ENCODE results near the gene MCCC1. TPM values are rescaled to one million over a fixed set of nuclear protein-coding genes. Genes with fewer than 3 reads are reported as not detected.
A peak's percentile ranks its signal among the peaks of the same experiment; 100 is the strongest.

MCCC1 gene
- total and polyA plus RNA-seq, 2 of the 13 experiments (the other 11 are each of a cell fraction or from before 2014, with no cell fraction given) = 11.7 to 30.1 TPM

DNA sequence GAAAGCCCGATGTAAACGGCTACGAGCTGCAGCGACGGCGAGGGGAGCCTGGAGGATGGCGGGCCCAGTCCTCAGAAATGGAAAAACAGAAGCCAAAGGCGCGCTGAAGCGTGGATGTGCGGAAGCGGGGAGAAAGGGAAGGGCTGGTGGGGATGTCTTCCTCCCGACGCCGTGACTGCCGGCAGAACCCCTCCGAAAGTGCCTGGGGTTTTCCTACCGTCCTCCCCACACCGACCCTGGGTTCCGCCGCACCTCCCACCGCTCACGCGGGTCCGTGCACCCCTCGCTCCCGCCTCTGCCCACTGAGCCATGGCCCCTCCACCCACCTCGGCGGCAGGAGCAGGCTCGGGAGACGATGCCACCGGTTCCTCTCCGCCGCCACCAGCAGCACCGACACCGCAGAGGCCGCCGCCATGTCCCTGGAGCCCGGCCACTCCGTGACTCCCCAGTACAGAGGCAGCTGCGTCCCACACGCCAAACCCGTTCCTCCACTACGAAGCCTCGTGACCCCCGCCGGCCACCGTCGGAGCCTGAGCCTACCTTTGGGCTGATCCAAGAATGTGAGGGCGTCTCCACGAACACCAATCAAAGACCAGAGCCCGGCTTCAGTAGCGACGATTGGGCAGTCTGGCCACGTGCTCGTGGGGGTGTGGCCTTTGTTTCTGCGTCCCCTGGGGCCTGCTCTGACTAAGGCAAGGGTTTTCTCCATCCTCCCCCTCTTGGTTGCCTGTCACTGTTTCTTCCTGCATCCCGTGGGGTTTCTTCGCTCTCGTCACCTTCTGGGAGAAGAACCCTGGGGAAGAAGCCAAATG is at the start of gene MCCC1 (continued):
- 0 out of 2 replicates have a peak, but pooled peaks have one; percentile 1 for TF ChIP-seq ZNF770 (CRISPR knock-in tag; IDR thresholded peaks at IDR 0.05)
- TF ChIP-seq ZNF253 (CRISPR knock-in tag; IDR thresholded peaks at IDR 0.05; ENCODE audit: borderline replicate concordance) = peak; percentile 57; the same call in 1 of the 2 replicates
- TF ChIP-seq ZSCAN30 (CRISPR knock-in tag; IDR thresholded peaks at IDR 0.05) = no peak
- peak; percentile 83 for TF ChIP-seq ZNF781 (CRISPR knock-in tag; IDR thresholded peaks at IDR 0.05; ENCODE audit: borderline replicate concordance, not compliant biosample characterization)
- no peak for TF ChIP-seq ATM (IDR thresholded peaks at IDR 0.05; ENCODE audit: borderline replicate concordance)
- 0 out of 2 replicates have a peak, but pooled peaks have one; percentile 14 for TF ChIP-seq ZNF563 (CRISPR knock-in tag; IDR thresholded peaks at IDR 0.05)
- TF ChIP-seq ADNP (CRISPR knock-in tag; IDR thresholded peaks at IDR 0.05) = no peak
- TF ChIP-seq, protein P1, sequence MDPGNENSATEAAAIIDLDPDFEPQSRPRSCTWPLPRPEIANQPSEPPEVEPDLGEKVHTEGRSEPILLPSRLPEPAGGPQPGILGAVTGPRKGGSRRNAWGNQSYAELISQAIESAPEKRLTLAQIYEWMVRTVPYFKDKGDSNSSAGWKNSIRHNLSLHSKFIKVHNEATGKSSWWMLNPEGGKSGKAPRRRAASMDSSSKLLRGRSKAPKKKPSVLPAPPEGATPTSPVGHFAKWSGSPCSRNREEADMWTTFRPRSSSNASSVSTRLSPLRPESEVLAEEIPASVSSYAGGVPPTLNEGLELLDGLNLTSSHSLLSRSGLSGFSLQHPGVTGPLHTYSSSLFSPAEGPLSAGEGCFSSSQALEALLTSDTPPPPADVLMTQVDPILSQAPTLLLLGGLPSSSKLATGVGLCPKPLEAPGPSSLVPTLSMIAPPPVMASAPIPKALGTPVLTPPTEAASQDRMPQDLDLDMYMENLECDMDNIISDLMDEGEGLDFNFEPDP (CRISPR knock-in tag; conservative IDR thresholded peaks at IDR 0.05) = no peak
- TF ChIP-seq CENPBD1 (CRISPR knock-in tag; IDR thresholded peaks at IDR 0.05; ENCODE audit: borderline replicate concordance, low read depth) = no peak
- TF ChIP-seq ZNF891 (CRISPR knock-in tag; IDR thresholded peaks at IDR 0.05) = peak; percentile 91; the same call in 1 of the 2 replicates
- TF ChIP-seq ZNF512 (CRISPR knock-in tag; IDR thresholded peaks at IDR 0.05) = no peak
- no peak for TF ChIP-seq ZNF619 (CRISPR knock-in tag; IDR thresholded peaks at IDR 0.05)
- 0 out of 2 replicates have a peak, but pooled peaks have one; percentile 37 for TF ChIP-seq ZNF775 (CRISPR knock-in tag; IDR thresholded peaks at IDR 0.05; ENCODE audit: borderline replicate concordance)
- TF ChIP-seq, protein P2, sequence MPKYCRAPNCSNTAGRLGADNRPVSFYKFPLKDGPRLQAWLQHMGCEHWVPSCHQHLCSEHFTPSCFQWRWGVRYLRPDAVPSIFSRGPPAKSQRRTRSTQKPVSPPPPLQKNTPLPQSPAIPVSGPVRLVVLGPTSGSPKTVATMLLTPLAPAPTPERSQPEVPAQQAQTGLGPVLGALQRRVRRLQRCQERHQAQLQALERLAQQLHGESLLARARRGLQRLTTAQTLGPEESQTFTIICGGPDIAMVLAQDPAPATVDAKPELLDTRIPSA (CRISPR knock-in tag; IDR thresholded peaks at IDR 0.05; ENCODE audit: borderline replicate concordance) = no peak
- 0 out of 2 replicates have a peak, but pooled peaks have one; percentile 71 for TF ChIP-seq FOXC1 (CRISPR knock-in tag; IDR thresholded peaks at IDR 0.05; ENCODE audit: borderline replicate concordance)
- no peak for TF ChIP-seq KLF9 (CRISPR knock-in tag; IDR thresholded peaks at IDR 0.05; ENCODE audit: low read depth)
- peak; percentile 91 for TF ChIP-seq THAP11 (CRISPR knock-in tag; IDR thresholded peaks at IDR 0.05)

Measured in HepG2 (cell line).